ENCODE data around the gene DDC. TPM values are rescaled to one million over a fixed set of nuclear protein-coding genes. Genes with fewer than 3 reads are reported as not detected.
"Not testable (repeated sequence)": the region's sequence is repeated elsewhere in the genome, so short reads cannot be mapped to it uniquely, and the experiment has no call there.

DDC gene
- total RNA-seq, 1 donor from 2014 or later: 37.3 TPM

DNA sequence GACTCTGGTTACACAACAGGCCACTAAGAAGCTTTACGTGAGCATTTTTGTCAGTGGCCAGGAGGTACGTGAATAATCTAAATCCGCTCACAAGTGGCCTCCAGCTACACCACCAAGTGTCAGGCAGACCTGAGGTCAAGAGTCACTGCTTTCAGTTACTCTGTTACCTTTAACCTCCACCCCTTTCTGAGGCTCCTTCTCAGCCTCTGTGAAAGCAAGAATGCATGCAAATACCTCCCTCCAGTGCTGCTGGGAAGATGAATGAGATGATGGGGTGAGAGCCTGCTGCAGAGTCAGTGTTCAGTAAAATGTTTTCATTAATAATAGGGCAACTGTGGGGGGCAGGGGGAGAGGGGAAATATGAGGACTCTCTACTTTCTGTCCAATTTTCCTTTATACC, 11.2 kb downstream of the DDC start:
- no peak overlapping the region for H3K4me3 Mint-ChIP-seq (ENCODE audit: low read depth)
- H3K9me3 Mint-ChIP-seq (ENCODE audit: low read depth): no peaks in the 10 kb centered on the region
- no peaks in the 10 kb centered on the region for H3K36me3 Mint-ChIP-seq (ENCODE audit: insufficient read depth)
- no peaks in the 10 kb centered on the region for H3K27me3 Mint-ChIP-seq
- peaks cover 46% of the 10 kb centered on the region for H3K4me1 Mint-ChIP-seq (ENCODE audit: low read depth)
- H3K27ac Mint-ChIP-seq: no peak overlapping the region
- no peak for TF ChIP-seq CTCF (IDR thresholded peaks at IDR 0.05; ENCODE audit: unreplicated experiment)
- no peak for DNase-seq (ENCODE audit: low spot score, unreplicated experiment)

DNA sequence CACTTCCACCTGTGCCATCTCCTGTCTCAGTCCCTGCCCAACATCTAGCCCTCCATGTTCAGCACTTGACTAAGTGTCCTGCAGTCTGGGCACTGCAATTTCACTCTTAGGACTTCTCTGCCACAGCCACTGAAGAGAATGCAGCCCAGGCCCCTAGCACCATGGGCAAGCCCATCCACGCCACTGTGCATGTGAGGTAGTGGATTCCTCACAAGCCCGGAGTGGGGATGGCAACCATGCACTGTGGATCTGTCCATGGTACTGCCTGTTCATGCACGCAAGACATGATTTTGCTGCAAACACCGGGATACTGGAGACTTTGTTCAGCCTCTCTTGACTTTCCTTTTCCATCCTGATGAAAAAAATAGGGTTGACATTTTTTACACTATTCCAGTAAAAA, 12.3 kb downstream of the DDC start:
- Mint-ChIP-seq H3K27me3 (no peaks in the 10 kb centered on the region), H3K27ac (peak overlapping the region; percentile 5), H3K36me3 (ENCODE audit: insufficient read depth) (no peaks in the 10 kb centered on the region), H3K9me3 (ENCODE audit: low read depth) (no peaks in the 10 kb centered on the region), H3K4me1 (ENCODE audit: low read depth) (peaks cover 35% of the 10 kb centered on the region), H3K4me3 (ENCODE audit: low read depth) (no peak overlapping the region)
- DNase-seq (ENCODE audit: low spot score, unreplicated experiment): peak; percentile 70
- TF ChIP-seq CTCF (IDR thresholded peaks at IDR 0.05; ENCODE audit: unreplicated experiment): no peak

- no peak for DNase-seq (ENCODE audit: low spot score, unreplicated experiment)
- Mint-ChIP-seq H3K27ac (peak overlapping the region; percentile 71), H3K4me3 (ENCODE audit: low read depth) (no peak overlapping the region), H3K36me3 (ENCODE audit: insufficient read depth) (no peaks in the 10 kb centered on the region), H3K9me3 (ENCODE audit: low read depth) (no peaks in the 10 kb centered on the region), H3K27me3 (no peaks in the 10 kb centered on the region), H3K4me1 (ENCODE audit: low read depth) (peaks cover 33% of the 10 kb centered on the region)
- TF ChIP-seq CTCF (IDR thresholded peaks at IDR 0.05; ENCODE audit: unreplicated experiment): no peak
These were observed 13.1 kb downstream of the DDC start for GRCh38 chr7:50552139-50552538.

DNA sequence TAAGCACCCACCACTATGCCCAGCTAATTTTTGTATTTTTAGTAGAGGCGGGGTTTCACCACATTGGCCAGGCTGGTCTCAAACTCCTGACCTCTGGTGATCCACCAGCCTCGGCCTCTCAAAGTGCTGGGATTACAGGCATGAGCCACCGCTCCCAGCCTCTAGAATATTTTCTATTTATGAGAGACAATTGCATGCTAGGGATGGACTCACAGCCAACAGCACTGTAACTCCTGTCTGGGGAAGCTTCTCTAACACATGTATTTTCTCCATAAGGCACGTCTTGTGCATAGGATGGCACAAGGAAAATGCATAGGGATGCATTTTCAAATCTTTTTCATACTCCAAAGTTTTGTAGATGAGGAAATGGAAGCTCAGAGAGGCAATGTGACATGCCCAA, 19.6 kb downstream of the DDC start:
- H3K27me3 Mint-ChIP-seq; H3K4me3 Mint-ChIP-seq (ENCODE audit: low read depth); H3K9me3 Mint-ChIP-seq (ENCODE audit: low read depth); DNase-seq (ENCODE audit: low spot score, unreplicated experiment); H3K36me3 Mint-ChIP-seq (ENCODE audit: insufficient read depth); H3K4me1 Mint-ChIP-seq (ENCODE audit: low read depth); H3K27ac Mint-ChIP-seq: not testable (repeated sequence)

DNA sequence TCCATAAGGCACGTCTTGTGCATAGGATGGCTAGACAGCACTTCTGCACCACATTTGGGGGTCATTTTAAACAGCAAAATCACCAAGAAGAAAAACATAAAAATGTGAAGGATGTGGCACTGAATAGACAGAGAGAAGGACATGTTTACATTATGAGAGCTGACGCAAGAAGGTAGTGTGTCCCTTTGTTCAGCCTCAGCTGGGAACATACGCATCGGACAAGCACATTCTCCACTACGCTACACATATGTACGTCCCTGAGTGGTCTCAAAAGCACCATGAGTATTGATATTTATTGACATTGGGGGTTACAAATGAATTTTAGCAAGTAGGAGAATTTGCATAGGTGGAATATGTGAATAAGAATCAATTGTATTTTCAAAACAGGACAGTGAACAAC, 20.2 kb downstream of the DDC start:
- H3K27ac Mint-ChIP-seq: no peak overlapping the region
- DNase-seq (ENCODE audit: low spot score, unreplicated experiment): no peak
- H3K9me3 Mint-ChIP-seq (ENCODE audit: low read depth): no peaks in the 10 kb centered on the region
- H3K4me3 Mint-ChIP-seq (ENCODE audit: low read depth): no peak overlapping the region
- TF ChIP-seq CTCF (IDR thresholded peaks at IDR 0.05; ENCODE audit: unreplicated experiment): no peak
- no peaks in the 10 kb centered on the region for H3K27me3 Mint-ChIP-seq
- H3K36me3 Mint-ChIP-seq (ENCODE audit: insufficient read depth): no peaks in the 10 kb centered on the region
- H3K4me1 Mint-ChIP-seq (ENCODE audit: low read depth): peaks cover 1% of the 10 kb centered on the region

GRCh38 chr7:50543776-50544442, 21.3 kb downstream of the DDC start:
- H3K27me3 Mint-ChIP-seq: no peaks in the 10 kb centered on the region
- peaks cover 1% of the 10 kb centered on the region for H3K4me1 Mint-ChIP-seq (ENCODE audit: low read depth)
- no peak overlapping the region for H3K27ac Mint-ChIP-seq
- H3K4me3 Mint-ChIP-seq (ENCODE audit: low read depth): no peak overlapping the region
- no peak for TF ChIP-seq CTCF (IDR thresholded peaks at IDR 0.05; ENCODE audit: unreplicated experiment)
- DNase-seq (ENCODE audit: low spot score, unreplicated experiment): no peak
- H3K36me3 Mint-ChIP-seq (ENCODE audit: insufficient read depth): no peaks in the 10 kb centered on the region
- no peaks in the 10 kb centered on the region for H3K9me3 Mint-ChIP-seq (ENCODE audit: low read depth)

Data from progenitor cell of endocrine pancreas (in vitro differentiated cells).